Left ventricle myocardium inferior (tissue), 1 donor: ENCODE measurements around the gene ESRRB. TPM values are rescaled to one million over a fixed set of nuclear protein-coding genes. Genes with fewer than 3 reads are reported as not detected.

Experiments
- DNase-seq: peaks from one replicate; pipeline ENCODE4 v3.0.0-alpha.2; 2020
- H3K27ac ChIP-seq: fragments of 200-600 bp; replicated peaks from 2 replicates; pipeline ENCODE4 v1.8.0; 2021
- H3K27me3 ChIP-seq: fragments of 200-600 bp; 2 replicates; pipeline ENCODE4 v1.8.0; 2021; ENCODE audit warnings: low read depth
- H3K36me3 ChIP-seq: fragments of 200-600 bp; 2 replicates; pipeline ENCODE4 v1.8.0; 2021
- H3K4me1 ChIP-seq: fragments of 200-600 bp; 2 replicates; pipeline ENCODE4 v1.8.0; 2021
- H3K4me3 ChIP-seq: fragments of 200-600 bp; 2 replicates; pipeline ENCODE4 v1.8.0; 2021; ENCODE audit warnings: mild to moderate bottlenecking, moderate library complexity
- H3K9me3 ChIP-seq: fragments of 200-600 bp; replicated peaks from 2 replicates; pipeline ENCODE4 v1.8.0; 2021
- CTCF ChIP-seq: fragments of 200-600 bp; IDR thresholded peaks from 2 replicates; pipeline ENCODE4 v1.8.0; 2021; ENCODE audit warnings: antibody characterized with exemption, mild to moderate bottlenecking, borderline replicate concordance
- intact Hi-C: fragments of 100-400 bp; cut with micrococcal nuclease; formaldehyde crosslinking; loops from one replicate; pipeline ENCODE4 v1.11.0; 2022
- total RNA-seq: library from RNA; stranded (reverse); fragmentation: NEBNext Ultra II Directional; extraction: Animal tissue kit (Norgen Biotek cat#: 25700); gene quantifications from one replicate; pipeline ENCODE4 v1.2.1, GENCODE V29; 2021
- donor health status: DM: no; HTN: yes; CAD: no; lungs with severe emphysema.

The ESRRB gene
- total RNA-seq, 1 donor from 2014 or later = 16.9 TPM

- intact Hi-C loops = no loop called here
- Histone ChIP-seq H3K27ac (no peak overlapping the region), H3K36me3 (no peaks in the 10 kb centered on the region), H3K4me1 (no peaks in the 10 kb centered on the region), H3K4me3 (no peak overlapping the region), H3K27me3 (no peaks in the 10 kb centered on the region), H3K9me3 (no peaks in the 10 kb centered on the region)
- no peak for DNase-seq
- no peak for TF ChIP-seq CTCF
These were observed 57.2 kb downstream of the ESRRB start for GRCh38 chr14:76432827-76433752.

- H3K27me3 ChIP-seq = no peaks in the 10 kb centered on the region
- peaks cover under 1% of the 10 kb centered on the region for H3K36me3 ChIP-seq
- no peak overlapping the region for H3K27ac ChIP-seq
- H3K9me3 ChIP-seq = no peaks in the 10 kb centered on the region
- intact Hi-C loops = no loop called here
- H3K4me1 ChIP-seq = no peaks in the 10 kb centered on the region
- no peak overlapping the region for H3K4me3 ChIP-seq
- DNase-seq = no peak
- TF ChIP-seq CTCF = no peak
These were observed 58.3 kb downstream of the ESRRB start for GRCh38 chr14:76434220-76434619.

- H3K9me3 ChIP-seq = no peaks in the 10 kb centered on the region
- no peaks in the 10 kb centered on the region for H3K4me1 ChIP-seq
- no peaks in the 10 kb centered on the region for H3K27me3 ChIP-seq
- no peak for DNase-seq
- H3K27ac ChIP-seq = no peak overlapping the region
- intact Hi-C loops = no loop called here
- no peak for TF ChIP-seq CTCF
- H3K36me3 ChIP-seq = peaks cover 6% of the 10 kb centered on the region
- H3K4me3 ChIP-seq = no peak overlapping the region
These were observed 63.4 kb downstream of the ESRRB start for GRCh38 chr14:76439237-76439775.

- H3K9me3 ChIP-seq = no peaks in the 10 kb centered on the region
- intact Hi-C loops = no loop called here
- TF ChIP-seq CTCF = no peak
- H3K27ac ChIP-seq = no peak overlapping the region
- H3K27me3 ChIP-seq = no peaks in the 10 kb centered on the region
- DNase-seq = no peak
- no peaks in the 10 kb centered on the region for H3K4me1 ChIP-seq
- H3K36me3 ChIP-seq = no peaks in the 10 kb centered on the region
- H3K4me3 ChIP-seq = no peak overlapping the region
These were observed 70.5 kb downstream of the ESRRB start for GRCh38 chr14:76446486-76446885.

- H3K9me3 ChIP-seq = no peaks in the 10 kb centered on the region
- no peak overlapping the region for H3K27ac ChIP-seq
- no peaks in the 10 kb centered on the region for H3K27me3 ChIP-seq
- intact Hi-C loops = no loop called here
- no peak for DNase-seq
- no peaks in the 10 kb centered on the region for H3K4me1 ChIP-seq
- TF ChIP-seq CTCF = no peak
- no peaks in the 10 kb centered on the region for H3K36me3 ChIP-seq
- no peak overlapping the region for H3K4me3 ChIP-seq
These were observed 71.0 kb downstream of the ESRRB start for GRCh38 chr14:76446921-76447320.
